GM21360 (cell line): Measurements from ENCODE around the gene BHLHA9.

Experiments used
- ATAC-seq: cut with Tn5 transposase; IDR thresholded peaks from one replicate; pipeline ENCODE4 v1.9.1; 2021; ENCODE audit warnings: mild to moderate bottlenecking, moderate library complexity; ENCODE audit not compliant: unreplicated experiment

Gene BHLHA9

GRCh38 chr17:1251866-1252608 is 18.2 kb upstream of the BHLHA9 start:
- ATAC-seq = no peak

- no peak for ATAC-seq
These were observed 15.2 kb upstream of the BHLHA9 start for GRCh38 chr17:1255041-1255440.

- ATAC-seq = no peak
These were observed 13.5 kb upstream of the BHLHA9 start for GRCh38 chr17:1256699-1257098.

- ATAC-seq = no peak
These were observed 10.0 kb upstream of the BHLHA9 start for GRCh38 chr17:1260086-1260769.

GRCh38 chr17:1260770-1261161 is 9.5 kb upstream of the BHLHA9 start:
- no peak for ATAC-seq

GRCh38 chr17:1264196-1264595 is 6.0 kb upstream of the BHLHA9 start:
- ATAC-seq = no peak

GRCh38 chr17:1267471-1267943 is 2.7 kb upstream of the BHLHA9 start:
- no peak for ATAC-seq

- ATAC-seq = no peak
These were observed 783 bp downstream of the BHLHA9 start for GRCh38 chr17:1271030-1271423.

GRCh38 chr17:1271441-1271840 is 1.2 kb downstream of the BHLHA9 start:
- ATAC-seq = no peak

GRCh38 chr17:1272701-1273100 is 2.5 kb downstream of the BHLHA9 start:
- ATAC-seq = no peak

- ATAC-seq = no peak
These were observed 3.4 kb downstream of the BHLHA9 start for GRCh38 chr17:1273492-1274244.

- no peak for ATAC-seq
These were observed 4.0 kb downstream of the BHLHA9 start for GRCh38 chr17:1274245-1274608.

GRCh38 chr17:1275205-1275961 is 5.1 kb downstream of the BHLHA9 start:
- no peak for ATAC-seq

GRCh38 chr17:1275962-1276736 is 5.9 kb downstream of the BHLHA9 start:
- no peak for ATAC-seq

- ATAC-seq = no peak
These were observed 10.4 kb downstream of the BHLHA9 start for GRCh38 chr17:1280652-1281051.

GRCh38 chr17:1286379-1287106 is 16.3 kb downstream of the BHLHA9 start:
- ATAC-seq = no peak

- ATAC-seq = no peak
These were observed 19.5 kb downstream of the BHLHA9 start for GRCh38 chr17:1289695-1290094.

- no peak for ATAC-seq
These were observed 20.4 kb downstream of the BHLHA9 start for GRCh38 chr17:1290676-1291075.

- no peak for ATAC-seq
These were observed 24.0 kb downstream of the BHLHA9 start for GRCh38 chr17:1294157-1294717.
